HepG2 (cell line): ENCODE data around the gene TNFAIP8L3. TPM values are rescaled to one million over a fixed set of nuclear protein-coding genes. Genes with fewer than 3 reads are reported as not detected.

ENCODE experiments used
- ARHGAP35 ChIP-seq: sonication (generic); formaldehyde crosslinking; IDR thresholded peaks from 2 replicates; pipeline ENCODE4 v1.9.0; 2022; ENCODE audit warnings: mild to moderate bottlenecking, inconsistent platforms, moderate library complexity, missing genetic modification reagents, borderline replicate concordance
- DMAP1 ChIP-seq: IDR thresholded peaks from 2 replicates; pipeline ENCODE4 v1.6.1; 2016
- MAZ ChIP-seq, 2 experiments: sonication (generic) in 1 of 2; formaldehyde crosslinking in 1 of 2; IDR thresholded peaks; 2 replicates each; pipeline versions ENCODE4 v1.5.0 to v1.6.1; 2012 to 2020; ENCODE audit warnings: low read depth in 2 of 2, mild to moderate bottlenecking in 2 of 2, borderline replicate concordance in 1 of 2, improper control_type of control experiment in 1 of 2, low read length in 1 of 2, missing genetic modification reagents in 1 of 2, moderate library complexity in 1 of 2
- NPAS2 ChIP-seq: sonication (generic); formaldehyde crosslinking; IDR thresholded peaks from 2 replicates; pipeline ENCODE4 v1.8.0; 2022; ENCODE audit warnings: mild to moderate bottlenecking, missing genetic modification reagents, borderline replicate concordance
- PHF8 ChIP-seq: sonication (generic); formaldehyde crosslinking; IDR thresholded peaks from 2 replicates; pipeline ENCODE4 v1.5.0; 2020; ENCODE audit warnings: missing genetic modification reagents
- SOX5 ChIP-seq: IDR thresholded peaks from 2 replicates; pipeline ENCODE4 v1.6.1; 2016; ENCODE audit warnings: borderline replicate concordance
- SOX6 ChIP-seq, 2 experiments: fragments of 450-650 bp in 1 of 2; sonication (generic) in 1 of 2; formaldehyde crosslinking in 1 of 2; IDR thresholded peaks; 2 replicates each; pipeline versions ENCODE4 v1.4.0 to v1.6.1; 2017 to 2020; ENCODE audit warnings: antibody characterized with exemption in 1 of 2, mild to moderate bottlenecking in 1 of 2, missing genetic modification reagents in 1 of 2
- ZFAT ChIP-seq: sonication (generic); formaldehyde crosslinking; conservative IDR thresholded peaks from 2 replicates; pipeline ENCODE4 v1.8.1; 2023; ENCODE audit warnings: missing genetic modification reagents, inconsistent platforms
- ZFX ChIP-seq: sonication (generic); formaldehyde crosslinking; IDR thresholded peaks from 2 replicates; pipeline ENCODE4 v1.4.0; 2020; ENCODE audit warnings: mild to moderate bottlenecking, low read depth, missing genetic modification reagents, moderate library complexity
- ZNF235 ChIP-seq: sonication (generic); formaldehyde crosslinking; IDR thresholded peaks from 2 replicates; pipeline ENCODE4 v1.8.1; 2023; ENCODE audit warnings: mild to moderate bottlenecking, missing genetic modification reagents, borderline replicate concordance
- ZNF782 ChIP-seq: sonication (generic); formaldehyde crosslinking; IDR thresholded peaks from 2 replicates; pipeline ENCODE4 v1.4.0; 2020; ENCODE audit warnings: missing genetic modification reagents, mild to moderate bottlenecking, borderline replicate concordance
- polyA plus RNA-seq, 8 experiments: library from polyadenylated mRNA; depleted of rRNA in 3 of 8; stranded (reverse) in 7 of 8; unstranded in 1 of 8; fragments of >200 nt; fragmentation: Illumina TruSeq in 4 of 8; extraction: Trizol in 4 of 8; gene quantifications; 2 replicates each; pipeline versions ENCODE4 v1.2.1 to v1.2.3, GENCODE V29; 2011 to 2016; ENCODE audit warnings: low read depth in 4 of 8, missing spikeins in 1 of 8, mixed read lengths in 1 of 8; ENCODE audit not compliant: insufficient read depth in 1 of 8
- total RNA-seq, 5 experiments: library from RNA; depleted of rRNA; stranded (reverse); fragments of >200 nt; fragmentation: Illumina TruSeq; extraction: Trizol; gene quantifications; 2 replicates each; pipeline ENCODE4 v1.2.3, GENCODE V29; 2016; ENCODE audit warnings: low read depth in 1 of 5
- TF ChIP-seq, protein P1 (sequence below): sonication (generic); formaldehyde crosslinking; IDR thresholded peaks from 2 replicates; pipeline ENCODE4 v1.5.1; 2020; ENCODE audit warnings: mild to moderate bottlenecking, missing genetic modification reagents, moderate library complexity
- TF ChIP-seq, protein P2 (sequence below): sonication (generic); formaldehyde crosslinking; IDR thresholded peaks from 2 replicates; pipeline ENCODE4 v1.8.0; 2022; ENCODE audit warnings: missing genetic modification reagents, mild to moderate bottlenecking, inconsistent platforms, borderline replicate concordance
- TF ChIP-seq, protein P3 (sequence below): sonication (generic); formaldehyde crosslinking; IDR thresholded peaks from 2 replicates; pipeline ENCODE4 v1.4.0; 2020; ENCODE audit warnings: missing genetic modification reagents, borderline replicate concordance
- TF ChIP-seq, protein P4 (sequence below): sonication (generic); formaldehyde crosslinking; IDR thresholded peaks from 2 replicates; pipeline ENCODE4 v1.5.1; 2020; ENCODE audit warnings: missing genetic modification reagents, mild to moderate bottlenecking, borderline replicate concordance
- TF ChIP-seq, protein P5 (sequence below): sonication (generic); formaldehyde crosslinking; IDR thresholded peaks from 2 replicates; pipeline ENCODE4 v1.8.1; 2023; ENCODE audit warnings: mild to moderate bottlenecking, missing genetic modification reagents, borderline replicate concordance

The TNFAIP8L3 gene
- total and polyA plus RNA-seq, 2 of the 13 experiments (the other 11 are each of a cell fraction or from before 2014, with no cell fraction given): 0.15 to 4.0 TPM

DNA sequence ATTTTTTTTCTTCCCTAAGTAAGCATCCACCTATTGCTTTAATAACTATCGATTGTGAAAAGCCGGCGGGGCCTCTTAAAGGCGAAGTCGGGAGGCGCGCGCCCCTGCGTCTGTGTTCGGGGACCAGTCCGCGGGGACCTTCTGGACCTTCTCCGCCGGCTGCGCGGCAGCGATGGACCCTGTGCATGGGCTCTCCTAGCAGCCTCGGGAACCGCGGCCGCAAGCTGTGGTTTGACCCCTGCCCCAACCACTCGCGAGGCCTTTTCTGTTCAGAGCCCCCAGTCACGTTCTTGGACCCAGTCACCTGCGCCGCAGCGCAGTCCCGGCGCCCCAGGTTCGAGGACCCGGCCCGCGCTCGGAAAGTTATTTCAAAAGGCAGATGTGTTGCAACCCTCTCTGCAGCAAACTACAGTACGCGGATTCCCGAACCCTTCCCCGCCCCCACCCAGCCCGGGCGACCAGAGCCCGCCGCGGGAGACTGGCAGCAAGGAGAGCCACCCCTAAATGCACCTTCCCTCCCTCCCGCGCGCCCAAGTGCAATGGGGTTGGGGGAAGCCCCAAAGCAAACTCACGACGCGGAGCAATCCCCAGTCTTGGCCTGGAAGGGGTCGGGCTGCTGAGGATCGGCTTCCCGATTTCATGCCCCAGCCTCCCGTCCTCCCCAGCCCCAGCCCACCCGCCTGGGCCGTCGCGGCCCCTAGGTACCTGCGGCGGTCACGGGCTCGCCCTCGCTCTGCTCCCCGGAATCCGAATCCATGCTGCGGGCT is 684 bp downstream of the TNFAIP8L3 start (continued):
- TF ChIP-seq, protein P1, sequence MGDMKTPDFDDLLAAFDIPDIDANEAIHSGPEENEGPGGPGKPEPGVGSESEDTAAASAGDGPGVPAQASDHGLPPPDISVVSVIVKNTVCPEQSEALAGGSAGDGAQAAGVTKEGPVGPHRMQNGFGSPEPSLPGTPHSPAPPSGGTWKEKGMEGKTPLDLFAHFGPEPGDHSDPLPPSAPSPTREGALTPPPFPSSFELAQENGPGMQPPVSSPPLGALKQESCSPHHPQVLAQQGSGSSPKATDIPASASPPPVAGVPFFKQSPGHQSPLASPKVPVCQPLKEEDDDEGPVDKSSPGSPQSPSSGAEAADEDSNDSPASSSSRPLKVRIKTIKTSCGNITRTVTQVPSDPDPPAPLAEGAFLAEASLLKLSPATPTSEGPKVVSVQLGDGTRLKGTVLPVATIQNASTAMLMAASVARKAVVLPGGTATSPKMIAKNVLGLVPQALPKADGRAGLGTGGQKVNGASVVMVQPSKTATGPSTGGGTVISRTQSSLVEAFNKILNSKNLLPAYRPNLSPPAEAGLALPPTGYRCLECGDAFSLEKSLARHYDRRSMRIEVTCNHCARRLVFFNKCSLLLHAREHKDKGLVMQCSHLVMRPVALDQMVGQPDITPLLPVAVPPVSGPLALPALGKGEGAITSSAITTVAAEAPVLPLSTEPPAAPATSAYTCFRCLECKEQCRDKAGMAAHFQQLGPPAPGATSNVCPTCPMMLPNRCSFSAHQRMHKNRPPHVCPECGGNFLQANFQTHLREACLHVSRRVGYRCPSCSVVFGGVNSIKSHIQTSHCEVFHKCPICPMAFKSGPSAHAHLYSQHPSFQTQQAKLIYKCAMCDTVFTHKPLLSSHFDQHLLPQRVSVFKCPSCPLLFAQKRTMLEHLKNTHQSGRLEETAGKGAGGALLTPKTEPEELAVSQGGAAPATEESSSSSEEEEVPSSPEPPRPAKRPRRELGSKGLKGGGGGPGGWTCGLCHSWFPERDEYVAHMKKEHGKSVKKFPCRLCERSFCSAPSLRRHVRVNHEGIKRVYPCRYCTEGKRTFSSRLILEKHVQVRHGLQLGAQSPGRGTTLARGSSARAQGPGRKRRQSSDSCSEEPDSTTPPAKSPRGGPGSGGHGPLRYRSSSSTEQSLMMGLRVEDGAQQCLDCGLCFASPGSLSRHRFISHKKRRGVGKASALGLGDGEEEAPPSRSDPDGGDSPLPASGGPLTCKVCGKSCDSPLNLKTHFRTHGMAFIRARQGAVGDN (CRISPR knock-in tag): peak; percentile 50
- 0 out of 2 replicates have a peak, but pooled peaks have one; percentile 28 for TF ChIP-seq ZNF235 (CRISPR knock-in tag)
- no peak for TF ChIP-seq ZFAT
- TF ChIP-seq PHF8: 0 out of 2 replicates have a peak, but pooled peaks have one; percentile 32
- no peak for TF ChIP-seq SOX6 (IDR thresholded peaks at IDR 0.05)
- peak; percentile 43; the same call in 1 of the 2 replicates for TF ChIP-seq SOX6 (CRISPR knock-in tag; IDR thresholded peaks at IDR 0.05)
- TF ChIP-seq NPAS2 (CRISPR knock-in tag): no peak
- TF ChIP-seq, protein P2, sequence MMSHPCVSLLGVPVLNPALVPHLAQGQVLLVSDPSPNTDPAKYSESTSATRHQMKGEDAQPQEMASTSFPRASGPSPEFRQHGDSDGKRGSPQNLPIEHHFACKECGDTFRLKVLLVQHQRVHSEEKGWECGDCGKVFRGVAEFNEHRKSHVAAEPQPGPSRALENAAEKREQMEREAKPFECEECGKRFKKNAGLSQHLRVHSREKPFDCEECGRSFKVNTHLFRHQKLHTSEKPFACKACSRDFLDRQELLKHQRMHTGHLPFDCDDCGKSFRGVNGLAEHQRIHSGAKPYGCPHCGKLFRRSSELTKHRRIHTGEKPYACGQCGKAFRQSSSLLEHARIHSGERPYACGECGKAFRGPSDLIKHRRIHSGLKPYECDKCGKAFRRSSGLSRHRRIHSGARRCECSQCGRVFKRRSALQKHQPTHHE (CRISPR knock-in tag): no peak
- 0 out of 2 replicates have a peak, but pooled peaks have one; percentile 23 for TF ChIP-seq MAZ (IDR thresholded peaks at IDR 0.05; ENCODE audit: borderline replicate concordance, low read depth, low read length)
- TF ChIP-seq MAZ (CRISPR knock-in tag; IDR thresholded peaks at IDR 0.05; ENCODE audit: low read depth): no peak
- 0 out of 2 replicates have a peak, but pooled peaks have one; percentile 17 for TF ChIP-seq DMAP1 (CRISPR knock-in tag)
- TF ChIP-seq SOX5: no peak
- TF ChIP-seq, protein P3, sequence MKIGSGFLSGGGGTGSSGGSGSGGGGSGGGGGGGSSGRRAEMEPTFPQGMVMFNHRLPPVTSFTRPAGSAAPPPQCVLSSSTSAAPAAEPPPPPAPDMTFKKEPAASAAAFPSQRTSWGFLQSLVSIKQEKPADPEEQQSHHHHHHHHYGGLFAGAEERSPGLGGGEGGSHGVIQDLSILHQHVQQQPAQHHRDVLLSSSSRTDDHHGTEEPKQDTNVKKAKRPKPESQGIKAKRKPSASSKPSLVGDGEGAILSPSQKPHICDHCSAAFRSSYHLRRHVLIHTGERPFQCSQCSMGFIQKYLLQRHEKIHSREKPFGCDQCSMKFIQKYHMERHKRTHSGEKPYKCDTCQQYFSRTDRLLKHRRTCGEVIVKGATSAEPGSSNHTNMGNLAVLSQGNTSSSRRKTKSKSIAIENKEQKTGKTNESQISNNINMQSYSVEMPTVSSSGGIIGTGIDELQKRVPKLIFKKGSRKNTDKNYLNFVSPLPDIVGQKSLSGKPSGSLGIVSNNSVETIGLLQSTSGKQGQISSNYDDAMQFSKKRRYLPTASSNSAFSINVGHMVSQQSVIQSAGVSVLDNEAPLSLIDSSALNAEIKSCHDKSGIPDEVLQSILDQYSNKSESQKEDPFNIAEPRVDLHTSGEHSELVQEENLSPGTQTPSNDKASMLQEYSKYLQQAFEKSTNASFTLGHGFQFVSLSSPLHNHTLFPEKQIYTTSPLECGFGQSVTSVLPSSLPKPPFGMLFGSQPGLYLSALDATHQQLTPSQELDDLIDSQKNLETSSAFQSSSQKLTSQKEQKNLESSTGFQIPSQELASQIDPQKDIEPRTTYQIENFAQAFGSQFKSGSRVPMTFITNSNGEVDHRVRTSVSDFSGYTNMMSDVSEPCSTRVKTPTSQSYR (CRISPR knock-in tag): peak; percentile 71; the same call in 1 of the 2 replicates
- TF ChIP-seq, protein P4, sequence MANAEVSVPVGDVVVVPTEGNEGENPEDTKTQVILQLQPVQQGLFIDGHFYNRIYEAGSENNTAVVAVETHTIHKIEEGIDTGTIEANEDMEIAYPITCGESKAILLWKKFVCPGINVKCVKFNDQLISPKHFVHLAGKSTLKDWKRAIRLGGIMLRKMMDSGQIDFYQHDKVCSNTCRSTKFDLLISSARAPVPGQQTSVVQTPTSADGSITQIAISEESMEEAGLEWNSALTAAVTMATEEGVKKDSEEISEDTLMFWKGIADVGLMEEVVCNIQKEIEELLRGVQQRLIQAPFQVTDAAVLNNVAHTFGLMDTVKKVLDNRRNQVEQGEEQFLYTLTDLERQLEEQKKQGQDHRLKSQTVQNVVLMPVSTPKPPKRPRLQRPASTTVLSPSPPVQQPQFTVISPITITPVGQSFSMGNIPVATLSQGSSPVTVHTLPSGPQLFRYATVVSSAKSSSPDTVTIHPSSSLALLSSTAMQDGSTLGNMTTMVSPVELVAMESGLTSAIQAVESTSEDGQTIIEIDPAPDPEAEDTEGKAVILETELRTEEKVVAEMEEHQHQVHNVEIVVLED (CRISPR knock-in tag): no peak
- TF ChIP-seq, protein P5, sequence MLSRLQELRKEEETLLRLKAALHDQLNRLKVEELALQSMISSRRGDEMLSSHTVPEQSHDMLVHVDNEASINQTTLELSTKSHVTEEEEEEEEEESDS (CRISPR knock-in tag): no peak
- 0 out of 2 replicates have a peak, but pooled peaks have one; percentile 55 for TF ChIP-seq ZNF782
- TF ChIP-seq ZFX (CRISPR knock-in tag): peak; percentile 14; the same call in 1 of the 2 replicates
- TF ChIP-seq ARHGAP35 (CRISPR knock-in tag): no peak
